Nephron (organoid): ENCODE measurements around the gene GOLT1A.

Experiments
- H3K27ac Mint-ChIP-seq, 3 experiments: 2 replicates each; pipeline ENCODE4 v1.8.0; 2020; ENCODE audit warnings: mixed read lengths in 3 of 3, mild to moderate bottlenecking in 2 of 3, moderate library complexity in 1 of 3
- H3K27me3 Mint-ChIP-seq: 2 replicates; pipeline ENCODE4 v1.8.0; 2021; ENCODE audit warnings: low read depth, mild to moderate bottlenecking, moderate library complexity, mixed read lengths
- H3K36me3 Mint-ChIP-seq: 2 replicates; pipeline ENCODE4 v1.8.0; 2020; ENCODE audit warnings: low read depth, mixed read lengths
- H3K4me1 Mint-ChIP-seq: 2 replicates; pipeline ENCODE4 v1.8.0; 2020; ENCODE audit warnings: mixed read lengths
- H3K4me3 Mint-ChIP-seq, 3 experiments: 2 replicates each; pipeline ENCODE4 v1.8.0; 2020; ENCODE audit warnings: mild to moderate bottlenecking in 3 of 3, mixed read lengths in 3 of 3, moderate library complexity in 2 of 3
- H3K9me3 Mint-ChIP-seq: 2 replicates; pipeline ENCODE4 v1.8.0; 2020; ENCODE audit warnings: mixed read lengths
- TF ChIP-seq, protein P1 (sequence below), 3 experiments: fragments of 200-600 bp; sonication (generic); IDR thresholded peaks; one replicate each; pipeline ENCODE4 v1.5.0; 2021; ENCODE audit warnings: antibody characterized with exemption in 3 of 3; ENCODE audit not compliant: unreplicated experiment in 3 of 3

The GOLT1A gene

DNA sequence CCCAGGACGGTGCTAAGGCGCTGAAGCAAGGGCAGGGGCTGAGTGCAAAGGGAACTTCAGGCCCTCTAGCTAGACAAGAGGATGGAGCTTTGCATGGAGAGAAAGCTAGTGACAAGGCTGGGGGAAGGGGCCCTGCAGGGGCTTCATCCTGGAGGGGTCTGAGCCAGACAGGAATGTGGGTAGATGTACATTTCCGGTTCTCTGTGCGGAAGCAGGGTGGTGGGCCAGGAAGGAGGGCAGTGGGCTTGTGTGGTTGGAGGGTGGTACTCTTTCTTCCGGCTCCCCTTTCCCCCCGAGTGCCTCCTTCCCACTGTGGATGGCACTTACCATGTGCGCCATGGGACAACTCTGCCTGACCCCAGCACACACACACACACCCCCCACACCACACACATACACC lies 19.0 kb downstream of the GOLT1A start:
- H3K9me3 Mint-ChIP-seq, result no peaks in the 10 kb centered on the region
- H3K27ac Mint-ChIP-seq, result no peak overlapping the region
- peaks cover 37% of the 10 kb centered on the region for H3K27me3 Mint-ChIP-seq
- peaks cover 31% of the 10 kb centered on the region for H3K4me1 Mint-ChIP-seq
- TF ChIP-seq, protein P1, sequence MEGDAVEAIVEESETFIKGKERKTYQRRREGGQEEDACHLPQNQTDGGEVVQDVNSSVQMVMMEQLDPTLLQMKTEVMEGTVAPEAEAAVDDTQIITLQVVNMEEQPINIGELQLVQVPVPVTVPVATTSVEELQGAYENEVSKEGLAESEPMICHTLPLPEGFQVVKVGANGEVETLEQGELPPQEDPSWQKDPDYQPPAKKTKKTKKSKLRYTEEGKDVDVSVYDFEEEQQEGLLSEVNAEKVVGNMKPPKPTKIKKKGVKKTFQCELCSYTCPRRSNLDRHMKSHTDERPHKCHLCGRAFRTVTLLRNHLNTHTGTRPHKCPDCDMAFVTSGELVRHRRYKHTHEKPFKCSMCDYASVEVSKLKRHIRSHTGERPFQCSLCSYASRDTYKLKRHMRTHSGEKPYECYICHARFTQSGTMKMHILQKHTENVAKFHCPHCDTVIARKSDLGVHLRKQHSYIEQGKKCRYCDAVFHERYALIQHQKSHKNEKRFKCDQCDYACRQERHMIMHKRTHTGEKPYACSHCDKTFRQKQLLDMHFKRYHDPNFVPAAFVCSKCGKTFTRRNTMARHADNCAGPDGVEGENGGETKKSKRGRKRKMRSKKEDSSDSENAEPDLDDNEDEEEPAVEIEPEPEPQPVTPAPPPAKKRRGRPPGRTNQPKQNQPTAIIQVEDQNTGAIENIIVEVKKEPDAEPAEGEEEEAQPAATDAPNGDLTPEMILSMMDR (IDR thresholded peaks at IDR 0.05; ENCODE audit: unreplicated experiment in 3 of 3), result no peak
- H3K36me3 Mint-ChIP-seq, result no peaks in the 10 kb centered on the region
- H3K4me3 Mint-ChIP-seq, result no peak overlapping the region

DNA sequence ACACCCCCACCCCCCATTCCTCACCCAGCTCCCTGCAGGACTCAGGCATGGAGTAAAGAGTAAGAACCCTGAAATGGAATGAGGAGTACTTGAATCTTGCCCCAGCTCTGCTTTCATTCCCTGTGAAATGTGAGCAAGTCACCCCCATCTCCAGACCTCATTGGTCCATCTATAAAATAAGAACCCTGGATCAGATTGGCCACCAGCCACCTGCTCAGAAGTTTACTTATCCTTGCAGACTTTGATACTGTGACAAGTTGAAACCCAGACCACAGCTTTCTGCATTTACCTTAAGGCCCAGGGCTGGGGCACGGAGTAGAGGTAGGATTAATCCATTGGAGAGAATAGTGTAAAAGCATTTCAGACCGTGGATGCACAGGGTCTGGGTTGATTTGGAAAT lies 19.7 kb downstream of the GOLT1A start:
- no peak overlapping the region for H3K4me3 Mint-ChIP-seq
- H3K9me3 Mint-ChIP-seq, result no peaks in the 10 kb centered on the region
- H3K36me3 Mint-ChIP-seq, result no peaks in the 10 kb centered on the region

DNA sequence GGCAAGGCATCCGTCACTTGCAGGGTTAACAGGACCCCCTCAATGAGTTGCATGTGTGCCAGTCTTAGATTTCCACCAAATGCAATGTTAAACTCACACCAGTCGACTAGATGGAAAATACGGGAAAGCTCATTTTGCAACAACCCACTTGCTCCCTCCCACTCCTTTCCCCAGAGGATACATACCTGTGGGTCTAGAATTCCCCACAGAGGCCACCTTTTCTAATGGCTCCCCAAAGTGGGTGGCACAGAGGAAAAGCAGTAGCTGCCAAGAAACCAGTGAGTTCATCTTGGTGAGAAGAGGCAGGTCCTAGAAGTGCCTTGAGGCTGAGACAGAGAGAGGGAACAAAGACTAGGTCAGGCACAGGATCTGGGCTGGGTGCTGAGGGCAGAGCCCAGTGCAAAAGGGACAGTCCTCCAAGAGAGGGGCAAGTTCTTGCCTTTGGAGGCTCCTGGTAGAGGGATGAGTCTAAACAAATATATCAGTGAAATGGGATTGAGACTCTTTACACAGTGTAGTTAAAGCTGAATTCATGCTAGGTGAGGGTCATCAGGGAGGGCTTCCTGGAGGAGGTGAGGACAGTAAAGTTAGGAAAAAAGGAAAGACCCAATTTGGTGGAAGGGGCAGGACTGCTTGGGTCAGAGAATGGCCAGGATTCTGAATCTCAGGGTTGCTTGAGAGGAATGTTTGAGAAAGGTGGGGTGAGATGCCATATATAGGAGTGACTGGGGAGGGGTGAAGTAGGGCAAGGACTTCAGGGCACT lies 21.0 kb downstream of the GOLT1A start:
- H3K4me1 Mint-ChIP-seq, result peaks cover 25% of the 10 kb centered on the region

More for the DNA sequence above, 19.7 kb downstream of the GOLT1A start:
- TF ChIP-seq, protein P1 (IDR thresholded peaks at IDR 0.05; ENCODE audit: unreplicated experiment in 3 of 3), result no peak
- Mint-ChIP-seq H3K27me3 (peaks cover 38% of the 10 kb centered on the region), H3K27ac (no peak overlapping the region), H3K4me1 (peaks cover 34% of the 10 kb centered on the region)

DNA sequence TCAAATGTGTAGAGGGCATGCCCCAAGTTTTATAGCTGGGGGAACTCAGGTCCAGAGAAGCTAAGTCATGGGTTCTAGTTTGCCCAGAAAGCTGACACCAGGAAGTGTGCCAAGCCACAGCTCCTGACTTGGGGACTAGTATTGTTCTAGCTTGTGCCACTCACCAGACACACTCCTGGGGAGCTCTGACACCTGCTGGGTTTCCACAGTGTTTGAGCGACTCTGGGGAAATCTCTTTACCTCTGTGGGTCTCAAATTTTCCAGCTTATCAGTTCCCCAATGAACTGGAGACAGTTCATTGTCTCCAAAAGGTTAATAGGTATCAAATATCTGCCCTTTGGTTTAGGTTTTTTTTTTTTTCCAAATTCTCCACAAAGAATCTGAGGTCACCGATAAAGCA lies 21.7 kb downstream of the GOLT1A start:
- TF ChIP-seq, protein P1 (IDR thresholded peaks at IDR 0.05; ENCODE audit: unreplicated experiment in 3 of 3), result no peak
- Mint-ChIP-seq H3K36me3 (no peaks in the 10 kb centered on the region), H3K9me3 (no peaks in the 10 kb centered on the region), H3K27ac (no peak overlapping the region), H3K27me3 (peaks cover 58% of the 10 kb centered on the region), H3K4me3 (no peak overlapping the region), H3K4me1 (peaks cover 25% of the 10 kb centered on the region)

More for the DNA sequence above, 21.0 kb downstream of the GOLT1A start:
- H3K4me3 Mint-ChIP-seq, result no peak overlapping the region
- H3K27ac Mint-ChIP-seq, result no peak overlapping the region
- H3K27me3 Mint-ChIP-seq, result peaks cover 51% of the 10 kb centered on the region
- H3K9me3 Mint-ChIP-seq, result no peaks in the 10 kb centered on the region
- H3K36me3 Mint-ChIP-seq, result no peaks in the 10 kb centered on the region
- TF ChIP-seq, protein P1 (IDR thresholded peaks at IDR 0.05; ENCODE audit: unreplicated experiment in 3 of 3), result no peak

DNA sequence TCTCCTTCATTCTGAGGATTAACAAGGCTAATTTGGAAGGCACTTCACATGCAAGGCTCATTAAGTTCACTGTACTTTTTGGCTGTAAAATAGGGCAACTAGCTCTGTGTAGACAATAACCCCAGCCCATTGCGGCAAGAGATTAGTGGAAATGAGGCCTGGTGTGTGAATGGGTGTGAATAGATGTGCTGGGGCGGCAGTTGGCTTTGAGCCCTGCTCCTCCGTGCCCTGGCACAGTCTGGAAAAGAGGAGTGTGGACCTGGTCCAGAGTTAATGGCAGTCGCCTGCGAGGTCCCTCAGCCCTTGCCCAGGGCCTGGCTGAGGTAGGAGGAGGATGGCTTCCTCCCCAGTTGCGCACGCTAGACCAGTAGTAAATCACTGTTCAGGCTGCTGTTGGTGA lies 22.3 kb downstream of the GOLT1A start:
- peaks cover 25% of the 10 kb centered on the region for H3K4me1 Mint-ChIP-seq
- H3K4me3 Mint-ChIP-seq, result no peak overlapping the region
- H3K27me3 Mint-ChIP-seq, result peaks cover 62% of the 10 kb centered on the region
- H3K9me3 Mint-ChIP-seq, result no peaks in the 10 kb centered on the region
- TF ChIP-seq, protein P1 (IDR thresholded peaks at IDR 0.05; ENCODE audit: unreplicated experiment in 3 of 3), result no peak
- no peak overlapping the region for H3K27ac Mint-ChIP-seq
- no peaks in the 10 kb centered on the region for H3K36me3 Mint-ChIP-seq
